Gastroesophageal sphincter (tissue), 3 donors: Measurements from ENCODE around the gene TMEM91.

Experiments used
- CTCF ChIP-seq, 4 experiments: fragments of 200-600 bp in 2 of 4; fragments of 450-650 bp in 2 of 4; sonication (generic) in 1 of 4; IDR thresholded peaks; one replicate each; pipeline ENCODE4 v1.5.1; 2017 to 2019; ENCODE audit warnings: antibody characterized with exemption in 4 of 4, mild to moderate bottlenecking in 2 of 4, moderate library complexity in 2 of 4
- EP300 ChIP-seq: sonication (generic); formaldehyde crosslinking; IDR thresholded peaks from one replicate; pipeline ENCODE4 v1.6.1; 2017; ENCODE audit warnings: antibody characterized with exemption, mild to moderate bottlenecking
- POLR2A ChIP-seq, 2 donors: fragments of 450-650 bp; IDR thresholded peaks; one replicate each; pipeline ENCODE4 v1.6.1; 2017; ENCODE audit warnings: antibody characterized with exemption in 2 of 2, mild to moderate bottlenecking in 2 of 2, moderate library complexity in 1 of 2
- POLR2AphosphoS5 ChIP-seq: sonication (generic); formaldehyde crosslinking; IDR thresholded peaks from one replicate; pipeline ENCODE4 v1.6.1; 2017; ENCODE audit warnings: antibody characterized with exemption

- TF ChIP-seq POLR2AphosphoS5 (no peak), POLR2A (IDR thresholded peaks at IDR 0.05) (no peak), CTCF (IDR thresholded peaks at IDR 0.05) (no peak), EP300 (no peak)
These were observed 29.4 kb downstream of the TMEM91 start for GRCh38 chr19:41405776-41406175.
